Measurements from ENCODE around the gene ZDHHC14.

The ZDHHC14 gene

DNA sequence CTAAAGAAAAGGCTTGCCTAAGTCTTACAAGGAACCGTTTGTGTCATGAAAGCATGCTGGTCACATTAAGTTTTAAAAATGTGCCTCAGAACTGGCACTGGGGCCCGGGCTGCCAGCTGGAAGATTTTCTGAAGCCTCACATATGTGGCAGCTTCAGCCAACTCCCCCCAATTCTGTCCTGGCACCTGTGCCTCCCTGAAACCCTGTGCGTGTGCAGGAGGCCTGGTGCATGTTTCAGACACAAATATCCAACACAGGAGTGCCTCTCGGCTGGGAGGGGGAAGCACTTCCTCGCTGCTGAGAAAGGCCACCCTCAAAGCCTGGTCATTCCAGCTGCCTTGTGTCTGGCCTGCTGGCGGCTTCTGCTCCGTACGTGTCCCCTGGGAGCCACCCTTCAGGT lies 253.6 kb downstream of the ZDHHC14 start:
- Histone ChIP-seq H3K4me1 (ENCODE audit: insufficient read depth, insufficient read length) (peaks cover 10% of the 10 kb centered on the region), H3K27me3 (ENCODE audit: insufficient read depth, insufficient read length) (no peaks in the 10 kb centered on the region), H3K4me3 (ENCODE audit: insufficient read length, low read depth) (no peak overlapping the region), H3K36me3 (ENCODE audit: insufficient read depth, insufficient read length, low read length) (no peaks in the 10 kb centered on the region), H3K9ac (ENCODE audit: insufficient read length, low read depth) (no peak overlapping the region), H3K9me3 (ENCODE audit: insufficient read depth, low read length) (no peaks in the 10 kb centered on the region)
- DNase-seq (ENCODE audit: low read depth, low spot score), result no peak
- TF ChIP-seq SUZ12 (IDR thresholded peaks at IDR 0.05; ENCODE audit: extremely low read depth, insufficient read depth, insufficient read length), result no peak

DNA sequence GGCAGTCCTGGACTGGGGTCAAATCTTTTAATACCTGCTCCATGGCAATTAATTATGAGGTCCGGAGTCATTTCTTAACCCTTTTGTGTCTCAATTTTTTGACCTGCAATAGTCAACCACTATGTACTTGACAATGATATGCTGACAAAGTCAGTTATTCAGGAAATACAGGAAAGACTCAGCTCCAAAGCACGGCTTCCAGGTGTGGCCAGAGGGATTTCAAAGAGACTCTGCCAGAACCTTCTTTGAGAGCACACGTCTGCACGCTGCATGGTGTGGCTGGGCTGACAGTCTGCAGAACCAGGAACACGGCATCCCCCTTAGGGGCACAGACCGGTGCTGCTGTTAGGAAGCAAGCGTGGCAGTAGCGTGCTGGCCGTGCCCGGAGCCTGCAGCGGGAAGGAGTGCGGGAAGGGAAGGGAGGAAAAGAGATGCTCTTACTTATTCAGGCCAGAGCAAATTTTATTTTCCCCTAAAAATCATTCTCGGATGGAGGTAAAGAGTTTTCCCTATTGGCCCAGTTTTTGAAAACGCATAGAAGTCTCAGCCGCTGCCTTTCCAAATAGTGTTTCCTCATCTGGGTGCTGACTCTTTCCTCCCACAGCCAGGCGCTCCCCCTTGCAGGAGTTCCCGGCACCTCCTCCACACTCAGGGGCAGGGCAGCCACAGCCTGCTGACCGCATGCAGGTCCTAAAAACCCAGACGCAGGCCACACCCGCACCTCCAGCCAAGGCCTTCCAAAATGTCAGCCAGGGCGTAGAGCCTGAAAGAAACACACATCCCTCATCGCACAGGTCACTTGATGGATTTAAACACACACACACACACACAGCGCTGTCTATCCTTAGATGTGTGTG lies 254.6 kb downstream of the ZDHHC14 start:
- DNase-seq (ENCODE audit: low read depth, low spot score), result no peak
- no peaks in the 10 kb centered on the region for H3K27me3 ChIP-seq (ENCODE audit: insufficient read depth, insufficient read length)
- no peaks in the 10 kb centered on the region for H3K36me3 ChIP-seq (ENCODE audit: insufficient read depth, insufficient read length, low read length)
- H3K9me3 ChIP-seq (ENCODE audit: insufficient read depth, low read length), result no peaks in the 10 kb centered on the region
- H3K4me1 ChIP-seq (ENCODE audit: insufficient read depth, insufficient read length), result peaks cover 10% of the 10 kb centered on the region
- H3K9ac ChIP-seq (ENCODE audit: insufficient read length, low read depth), result peak overlapping the region; percentile 52
- TF ChIP-seq ZNF274 (IDR thresholded peaks at IDR 0.05; ENCODE audit: low read depth, low read length), result no peak
- TF ChIP-seq YY1 (IDR thresholded peaks at IDR 0.05; ENCODE audit: insufficient read depth, insufficient read length), result no peak
- TF ChIP-seq SUZ12 (IDR thresholded peaks at IDR 0.05; ENCODE audit: extremely low read depth, insufficient read depth, insufficient read length), result no peak
- no peak overlapping the region for H3K4me3 ChIP-seq (ENCODE audit: insufficient read length, low read depth)

DNA sequence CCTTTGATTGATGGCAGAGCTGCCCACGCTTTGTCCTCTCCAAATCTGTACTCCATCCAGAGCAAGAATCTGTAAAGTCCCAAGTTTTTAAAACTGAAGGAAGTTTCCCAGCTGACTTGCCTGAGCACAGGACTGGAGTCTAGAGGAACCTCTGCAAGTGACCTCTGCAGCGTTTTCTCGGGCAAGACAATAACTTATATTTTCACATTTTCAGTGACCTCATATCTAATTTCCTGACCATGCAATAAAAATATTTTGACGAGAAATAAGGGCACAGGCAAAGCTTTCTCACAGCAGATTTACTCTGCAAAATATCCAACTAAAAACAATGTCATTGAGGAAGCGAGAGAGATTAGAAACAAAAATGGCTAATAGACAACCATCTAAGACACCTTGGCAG lies 256.5 kb downstream of the ZDHHC14 start:
- DNase-seq (ENCODE audit: low read depth, low spot score), result no peak
- Histone ChIP-seq H3K4me1 (ENCODE audit: insufficient read depth, insufficient read length) (peaks cover 2% of the 10 kb centered on the region), H3K4me3 (ENCODE audit: insufficient read length, low read depth) (no peak overlapping the region), H3K27me3 (ENCODE audit: insufficient read depth, insufficient read length) (no peaks in the 10 kb centered on the region), H3K36me3 (ENCODE audit: insufficient read depth, insufficient read length, low read length) (no peaks in the 10 kb centered on the region), H3K9ac (ENCODE audit: insufficient read length, low read depth) (no peak overlapping the region), H3K9me3 (ENCODE audit: insufficient read depth, low read length) (no peaks in the 10 kb centered on the region)
- no peak for TF ChIP-seq SUZ12 (IDR thresholded peaks at IDR 0.05; ENCODE audit: extremely low read depth, insufficient read depth, insufficient read length)
- TF ChIP-seq YY1 (IDR thresholded peaks at IDR 0.05; ENCODE audit: insufficient read depth, insufficient read length), result no peak
- no peak for TF ChIP-seq ZNF274 (IDR thresholded peaks at IDR 0.05; ENCODE audit: low read depth, low read length)

DNA sequence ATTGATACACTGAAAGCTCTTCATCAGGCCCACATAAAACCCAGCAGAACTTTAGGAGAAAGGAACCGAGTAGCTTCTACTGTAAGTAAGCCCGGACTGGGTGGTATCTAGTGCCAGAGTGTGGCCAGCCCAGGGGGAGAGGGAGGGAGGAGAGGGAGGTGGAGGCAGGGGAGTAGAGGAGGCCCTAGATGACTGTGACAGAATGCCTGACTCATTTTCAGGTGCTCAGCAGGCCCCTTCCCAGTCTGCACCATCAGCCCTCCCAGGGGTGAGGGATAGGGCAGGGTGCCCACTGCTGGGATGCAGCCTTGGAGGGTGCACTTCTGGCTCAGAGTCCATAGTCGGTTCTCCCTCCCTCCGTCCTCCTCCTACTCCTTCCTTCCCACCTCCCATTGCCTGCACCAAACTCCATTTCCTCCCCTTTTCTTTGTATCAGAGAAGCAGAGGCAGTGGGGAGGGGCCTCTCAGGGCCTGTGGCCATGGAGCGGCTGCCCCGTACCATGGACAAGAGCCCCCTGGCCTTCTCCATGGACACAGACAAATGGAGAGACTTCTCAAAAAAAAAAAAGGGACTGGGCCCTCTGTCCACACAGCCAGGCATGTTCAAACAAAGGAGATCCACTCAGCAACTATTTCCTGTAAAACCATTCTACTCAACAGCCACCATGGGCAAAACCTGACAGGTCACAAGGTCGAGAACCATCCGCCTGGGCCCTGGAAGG lies 257.1 kb downstream of the ZDHHC14 start:
- Histone ChIP-seq H3K27me3 (ENCODE audit: insufficient read depth, insufficient read length) (no peaks in the 10 kb centered on the region), H3K4me3 (ENCODE audit: insufficient read length, low read depth) (no peak overlapping the region), H3K4me1 (ENCODE audit: insufficient read depth, insufficient read length) (peaks cover 2% of the 10 kb centered on the region), H3K9ac (ENCODE audit: insufficient read length, low read depth) (no peak overlapping the region), H3K9me3 (ENCODE audit: insufficient read depth, low read length) (no peaks in the 10 kb centered on the region), H3K36me3 (ENCODE audit: insufficient read depth, insufficient read length, low read length) (no peaks in the 10 kb centered on the region)
- no peak for DNase-seq (ENCODE audit: low read depth, low spot score)
- TF ChIP-seq ZNF274 (IDR thresholded peaks at IDR 0.05; ENCODE audit: low read depth, low read length) (no peak), SUZ12 (IDR thresholded peaks at IDR 0.05; ENCODE audit: extremely low read depth, insufficient read depth, insufficient read length) (no peak), YY1 (IDR thresholded peaks at IDR 0.05; ENCODE audit: insufficient read depth, insufficient read length) (no peak)

DNA sequence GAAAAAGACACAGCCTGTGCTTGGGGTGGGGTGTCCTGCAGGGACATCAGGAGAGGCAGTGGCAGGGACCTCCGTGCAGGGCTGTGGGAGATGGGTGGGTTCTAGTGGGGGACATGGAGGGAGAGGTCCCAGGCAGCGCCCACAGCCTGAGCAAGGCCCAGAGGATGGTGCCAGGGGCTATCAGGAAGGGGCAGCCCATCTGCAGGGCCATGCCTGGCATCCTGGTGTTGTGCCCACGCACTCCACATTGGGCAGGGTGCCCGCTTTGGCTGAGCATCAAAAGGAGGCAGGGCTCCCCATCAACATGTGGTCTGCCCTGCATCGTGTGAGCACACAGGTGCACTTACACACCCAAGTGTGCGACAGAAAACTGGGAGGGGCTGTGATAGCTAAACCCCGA lies 257.8 kb downstream of the ZDHHC14 start:
- DNase-seq (ENCODE audit: low read depth, low spot score), result no peak
- H3K27me3 ChIP-seq (ENCODE audit: insufficient read depth, insufficient read length), result no peaks in the 10 kb centered on the region
- no peak overlapping the region for H3K4me3 ChIP-seq (ENCODE audit: insufficient read length, low read depth)
- no peaks in the 10 kb centered on the region for H3K36me3 ChIP-seq (ENCODE audit: insufficient read depth, insufficient read length, low read length)
- peaks cover 2% of the 10 kb centered on the region for H3K4me1 ChIP-seq (ENCODE audit: insufficient read depth, insufficient read length)
- H3K9me3 ChIP-seq (ENCODE audit: insufficient read depth, low read length), result no peaks in the 10 kb centered on the region
- TF ChIP-seq ZNF274 (IDR thresholded peaks at IDR 0.05; ENCODE audit: low read depth, low read length) (no peak), YY1 (IDR thresholded peaks at IDR 0.05; ENCODE audit: insufficient read depth, insufficient read length) (no peak), SUZ12 (IDR thresholded peaks at IDR 0.05; ENCODE audit: extremely low read depth, insufficient read depth, insufficient read length) (no peak)
- H3K9ac ChIP-seq (ENCODE audit: insufficient read length, low read depth), result no peak overlapping the region

DNA sequence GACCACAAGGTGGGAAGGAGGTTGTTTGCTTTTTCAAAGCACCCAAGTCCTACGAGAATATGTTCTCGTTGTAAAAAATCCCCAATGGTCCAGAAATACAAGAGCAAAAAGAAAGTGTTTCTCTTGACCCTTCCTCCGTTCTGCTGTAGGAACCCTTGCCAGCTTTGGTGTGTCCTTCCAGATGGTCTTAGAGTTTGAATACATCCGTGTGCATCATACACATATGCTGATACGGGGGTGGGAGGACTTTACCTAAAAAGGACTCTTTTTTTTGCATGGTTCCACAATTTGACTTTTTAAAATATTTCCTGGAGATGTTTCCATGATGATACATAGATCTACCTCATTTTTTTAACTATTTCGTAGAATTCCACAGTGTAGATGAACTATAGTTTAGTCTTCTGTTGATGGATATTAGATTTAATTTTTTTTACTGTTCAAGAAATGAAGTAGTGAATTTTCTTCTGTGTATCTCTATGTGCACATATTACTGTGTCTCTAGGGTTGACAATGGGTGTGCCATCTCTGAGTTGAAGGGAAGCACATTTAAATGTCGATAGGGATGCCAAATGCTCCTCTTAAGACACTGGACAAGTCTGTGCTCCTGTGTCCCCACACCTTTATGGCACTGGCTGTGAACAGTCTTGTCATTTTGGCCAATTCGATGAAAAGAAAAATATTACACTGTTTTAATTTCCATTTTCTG lies 259.9 kb downstream of the ZDHHC14 start:
- DNase-seq (ENCODE audit: low read depth, low spot score), result no peak
- H3K36me3 ChIP-seq (ENCODE audit: insufficient read depth, insufficient read length, low read length), result no peaks in the 10 kb centered on the region
- no peaks in the 10 kb centered on the region for H3K27me3 ChIP-seq (ENCODE audit: insufficient read depth, insufficient read length)
- H3K4me3 ChIP-seq (ENCODE audit: insufficient read length, low read depth), result no peak overlapping the region
- H3K4me1 ChIP-seq (ENCODE audit: insufficient read depth, insufficient read length), result no peaks in the 10 kb centered on the region
- H3K9me3 ChIP-seq (ENCODE audit: insufficient read depth, low read length), result no peaks in the 10 kb centered on the region
- no peak overlapping the region for H3K9ac ChIP-seq (ENCODE audit: insufficient read length, low read depth)
- no peak for TF ChIP-seq SUZ12 (IDR thresholded peaks at IDR 0.05; ENCODE audit: extremely low read depth, insufficient read depth, insufficient read length)
- no peak for TF ChIP-seq YY1 (IDR thresholded peaks at IDR 0.05; ENCODE audit: insufficient read depth, insufficient read length)
- TF ChIP-seq ZNF274 (IDR thresholded peaks at IDR 0.05; ENCODE audit: low read depth, low read length), result no peak

DNA sequence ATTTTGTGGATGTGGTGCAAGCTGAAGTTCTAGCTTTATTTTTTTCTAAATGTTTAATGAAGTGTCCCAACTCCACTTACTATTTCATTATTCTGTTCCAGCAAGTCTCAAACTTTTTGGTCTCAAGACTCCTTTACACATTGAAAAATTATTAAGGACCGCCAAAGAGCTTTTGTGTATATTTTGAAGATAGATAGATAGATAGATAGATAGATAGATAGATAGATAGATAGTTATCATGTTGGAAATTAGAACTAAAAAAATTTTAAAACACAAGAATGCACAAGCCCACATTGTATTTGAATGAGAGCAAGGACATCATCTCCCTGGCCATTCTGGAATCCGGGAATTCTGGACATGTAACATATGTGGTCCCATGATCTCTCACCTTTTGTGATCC lies 260.8 kb downstream of the ZDHHC14 start:
- Histone ChIP-seq H3K27me3 (ENCODE audit: insufficient read depth, insufficient read length) (no peaks in the 10 kb centered on the region), H3K9ac (ENCODE audit: insufficient read length, low read depth) (no peak overlapping the region), H3K36me3 (ENCODE audit: insufficient read depth, insufficient read length, low read length) (no peaks in the 10 kb centered on the region), H3K9me3 (ENCODE audit: insufficient read depth, low read length) (no peaks in the 10 kb centered on the region), H3K4me3 (ENCODE audit: insufficient read length, low read depth) (no peak overlapping the region), H3K4me1 (ENCODE audit: insufficient read depth, insufficient read length) (no peaks in the 10 kb centered on the region)
- no peak for TF ChIP-seq ZNF274 (IDR thresholded peaks at IDR 0.05; ENCODE audit: low read depth, low read length)
- TF ChIP-seq YY1 (IDR thresholded peaks at IDR 0.05; ENCODE audit: insufficient read depth, insufficient read length), result no peak
- no peak for TF ChIP-seq SUZ12 (IDR thresholded peaks at IDR 0.05; ENCODE audit: extremely low read depth, insufficient read depth, insufficient read length)
- no peak for DNase-seq (ENCODE audit: low read depth, low spot score)
